GM23338 (cell line): ENCODE results near the gene GPR183. TPM values are rescaled to one million over a fixed set of nuclear protein-coding genes. Genes with fewer than 3 reads are reported as not detected.

Experiments
- CTCF ChIP-seq, 2 experiments: fragments of 200-600 bp in 1 of 2; sonication (generic) in 1 of 2; conservative IDR thresholded peaks; 2 replicates each; pipeline versions ENCODE4 v1.5.1 to v1.6.1; 2016 to 2017; ENCODE audit warnings: antibody characterized with exemption in 2 of 2, low read depth in 2 of 2, mild to moderate bottlenecking in 2 of 2, moderate library complexity in 1 of 2
- EZH2phosphoT487 ChIP-seq: fragments of 200-600 bp; sonication (generic); IDR thresholded peaks from one replicate; pipeline ENCODE4 v1.8.1; 2018; ENCODE audit warnings: antibody characterized with exemption; ENCODE audit not compliant: unreplicated experiment
- JUNB ChIP-seq: IDR thresholded peaks from one replicate; pipeline ENCODE4 v1.6.1; 2016; ENCODE audit warnings: antibody characterized with exemption; ENCODE audit not compliant: unreplicated experiment
- POLR2AphosphoS5 ChIP-seq: IDR thresholded peaks from 2 replicates; pipeline ENCODE4 v1.6.1; 2016; ENCODE audit warnings: antibody characterized with exemption, low read depth
- REST ChIP-seq: IDR thresholded peaks from one replicate; pipeline ENCODE4 v1.6.1; 2018; ENCODE audit warnings: antibody characterized with exemption; ENCODE audit not compliant: unreplicated experiment
- ZNF114 ChIP-seq: fragments of 250-450 bp; sonication (Bioruptor Pico); IDR thresholded peaks from 2 replicates; pipeline ENCODE4 v1.5.0; 2020; ENCODE audit warnings: mild to moderate bottlenecking, moderate library complexity
- ZNF462 ChIP-seq: fragments of 250-450 bp; sonication (Bioruptor Pico); IDR thresholded peaks from 2 replicates; pipeline ENCODE4 v1.5.0; 2020; ENCODE audit warnings: mild to moderate bottlenecking, moderate library complexity
- polyA plus RNA-seq: library from polyadenylated mRNA; unstranded; fragments of >200 nt; fragmentation: Nextera tagmentation; extraction: Ambion mirVana; gene quantifications from 2 replicates; pipeline ENCODE4 v1.2.1, GENCODE V29; 2016
- total RNA-seq: library from RNA; depleted of rRNA; stranded (reverse); fragments of >200 nt; shearing (Covaris generic); gene quantifications from 2 replicates; pipeline ENCODE4 v1.2.3, GENCODE V29; 2014

Gene GPR183
- total and polyA plus RNA-seq, 2 experiments from 2014 or later = 0.78 TPM; not detected in 1

DNA sequence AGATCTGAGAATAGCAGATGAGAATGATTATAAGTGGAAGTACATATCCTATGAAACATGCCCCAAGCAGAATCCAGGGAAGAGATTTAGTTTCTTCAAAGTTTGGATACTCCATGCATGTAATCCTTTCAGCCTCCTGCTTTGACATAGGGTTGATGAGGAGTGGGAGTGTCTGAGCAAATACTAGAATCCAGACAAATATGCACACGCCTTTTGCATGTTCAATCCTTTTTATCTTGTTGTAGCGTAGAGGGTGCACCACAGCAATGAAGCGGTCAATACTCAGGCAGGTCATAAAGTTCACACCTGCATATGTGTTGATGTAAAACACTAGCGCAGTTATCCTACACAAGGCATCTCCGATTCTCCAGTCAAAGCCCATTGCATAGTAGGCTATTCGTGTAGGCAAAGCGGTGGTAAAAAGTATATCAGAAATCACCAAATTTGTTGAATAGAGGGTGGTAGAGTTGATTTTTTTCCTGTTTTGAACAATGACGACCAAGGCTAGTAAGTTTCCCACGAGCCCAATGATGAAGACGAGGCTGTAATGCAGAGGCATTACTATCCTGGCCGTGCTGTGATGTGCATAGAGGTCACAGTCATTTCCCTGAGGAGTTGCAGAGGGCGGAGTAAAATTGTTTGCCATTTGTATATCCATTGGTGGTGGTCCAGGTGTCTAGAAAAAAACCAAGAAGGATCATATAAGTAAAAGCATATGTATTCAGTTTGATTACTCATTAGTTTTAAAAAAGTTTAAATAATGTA is 11.5 kb downstream of the GPR183 start (continued):
- TF ChIP-seq ZNF462 (CRISPR knock-in tag) (no peak), JUNB (no peak), REST (no peak), EZH2phosphoT487 (no peak), POLR2AphosphoS5 (no peak), ZNF114 (no peak), CTCF (conservative IDR thresholded peaks at IDR 0.05; ENCODE audit: low read depth in 2 of 2) (no peak)
